ENCODE results near the gene EZH2.
A peak's percentile ranks its signal among the peaks of the same experiment; 100 is the strongest.

Gene EZH2

DNA sequence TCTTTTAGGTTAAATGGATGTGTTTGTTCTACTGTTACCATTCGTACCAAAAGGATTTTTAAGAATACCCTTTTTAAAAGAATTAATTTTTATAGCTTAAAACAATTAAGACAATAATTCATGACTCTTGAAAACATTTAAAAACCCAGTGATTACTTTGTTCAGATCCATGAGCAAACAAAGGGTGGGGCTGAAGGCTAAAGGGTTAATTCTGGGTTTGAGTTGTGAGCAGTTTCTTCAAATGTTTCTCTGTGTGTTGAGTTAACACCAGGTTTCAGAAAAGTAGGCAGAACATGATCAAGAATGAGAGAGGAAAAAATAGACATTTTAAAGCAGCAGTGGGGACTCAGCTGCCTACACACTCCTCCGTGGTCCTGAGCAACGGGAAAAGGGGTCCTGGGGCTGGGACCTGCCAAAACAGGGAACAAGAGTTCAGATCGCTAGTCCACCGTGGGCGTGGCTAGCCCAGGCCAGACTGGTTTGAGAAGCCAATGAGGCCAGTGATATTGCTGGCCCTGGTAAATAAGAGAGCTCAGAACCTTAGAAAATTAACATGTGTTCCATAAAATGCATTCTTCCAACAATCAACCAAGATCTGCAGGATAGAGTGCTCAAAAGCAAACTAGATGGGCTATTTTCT, 14.9 kb upstream of the EZH2 start:
- DNase-seq (ENCODE audit: low spot score) = no peak

DNA sequence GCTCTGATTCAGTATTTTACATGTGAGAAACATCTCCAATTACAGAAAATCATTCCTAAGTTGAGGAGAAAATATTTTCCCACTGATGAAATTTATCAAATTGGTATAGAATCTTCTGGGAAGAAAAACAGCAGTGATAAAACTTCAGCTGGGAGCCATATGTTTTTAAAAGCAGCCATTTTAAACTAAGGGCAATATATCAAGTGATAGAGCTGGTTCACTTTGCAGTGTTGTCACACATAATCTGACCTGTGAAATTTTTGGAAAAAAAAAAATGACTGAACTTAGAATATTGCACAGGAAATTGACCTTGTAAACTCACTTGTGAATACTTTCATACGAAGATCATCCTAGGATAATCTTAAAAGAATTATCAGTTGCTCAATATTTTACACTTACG, 10.5 kb upstream of the EZH2 start:
- no peak for DNase-seq (ENCODE audit: low spot score)

DNA sequence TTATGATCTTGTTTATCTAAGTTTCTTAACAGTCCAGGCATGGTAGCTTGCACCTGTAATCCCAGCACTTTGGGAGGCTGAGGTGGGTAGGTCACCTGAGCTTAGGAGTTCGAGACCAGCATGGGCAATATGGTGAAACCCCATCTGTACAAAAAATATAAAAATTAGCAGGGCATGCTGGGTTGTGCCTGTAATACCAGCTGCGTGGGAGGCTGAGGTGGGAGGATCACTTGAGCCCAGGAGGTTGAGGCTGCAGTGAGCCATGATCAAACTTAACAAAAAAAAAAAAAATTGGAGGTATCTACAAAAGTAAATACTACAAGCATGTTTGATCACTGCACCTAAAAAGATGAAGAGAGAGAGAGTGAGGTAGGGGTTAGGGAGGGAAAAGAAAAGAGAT, 9.0 kb upstream of the EZH2 start:
- no peak for DNase-seq (ENCODE audit: low spot score)

DNA sequence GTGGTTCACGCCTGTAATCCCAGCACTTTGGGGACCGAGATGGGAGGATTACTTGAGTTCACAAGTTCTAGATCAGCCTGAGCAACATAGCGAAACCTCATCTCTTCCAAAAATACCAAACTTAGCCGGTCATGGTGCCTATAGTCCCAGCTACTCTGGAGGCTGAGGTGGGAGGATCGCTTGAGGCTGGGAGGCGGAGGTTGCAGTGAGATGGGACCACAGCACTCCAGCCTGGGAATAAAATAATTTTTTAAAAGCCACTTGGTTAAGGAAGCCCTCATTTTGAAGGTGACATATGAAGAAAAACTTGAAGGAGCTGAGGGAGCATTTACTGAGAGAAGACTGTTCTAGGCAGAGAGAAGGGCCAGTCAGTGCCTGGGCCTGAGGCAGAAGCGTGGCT, 4.2 kb upstream of the EZH2 start:
- no peak for DNase-seq (ENCODE audit: low spot score)

DNA sequence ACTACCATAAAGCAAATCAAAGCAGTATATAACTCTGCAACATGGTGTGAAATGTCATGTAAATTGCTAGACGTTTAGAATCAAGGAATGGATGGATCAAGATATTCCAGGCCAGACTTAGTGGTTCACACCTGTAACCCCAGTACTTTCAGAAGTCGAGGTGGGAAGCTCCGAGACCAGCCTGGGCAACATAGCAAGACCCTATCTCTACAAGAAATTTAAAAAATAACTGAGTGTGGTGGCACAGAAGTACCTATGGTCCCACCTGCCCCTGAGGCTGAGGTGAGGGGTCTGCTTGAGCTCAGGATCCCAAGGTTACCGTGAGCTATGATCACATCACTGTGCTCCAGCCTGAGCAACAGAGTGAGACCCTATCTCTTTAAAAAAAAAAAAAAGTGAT, 2.8 kb upstream of the EZH2 start:
- DNase-seq (ENCODE audit: low spot score) = no peak

DNA sequence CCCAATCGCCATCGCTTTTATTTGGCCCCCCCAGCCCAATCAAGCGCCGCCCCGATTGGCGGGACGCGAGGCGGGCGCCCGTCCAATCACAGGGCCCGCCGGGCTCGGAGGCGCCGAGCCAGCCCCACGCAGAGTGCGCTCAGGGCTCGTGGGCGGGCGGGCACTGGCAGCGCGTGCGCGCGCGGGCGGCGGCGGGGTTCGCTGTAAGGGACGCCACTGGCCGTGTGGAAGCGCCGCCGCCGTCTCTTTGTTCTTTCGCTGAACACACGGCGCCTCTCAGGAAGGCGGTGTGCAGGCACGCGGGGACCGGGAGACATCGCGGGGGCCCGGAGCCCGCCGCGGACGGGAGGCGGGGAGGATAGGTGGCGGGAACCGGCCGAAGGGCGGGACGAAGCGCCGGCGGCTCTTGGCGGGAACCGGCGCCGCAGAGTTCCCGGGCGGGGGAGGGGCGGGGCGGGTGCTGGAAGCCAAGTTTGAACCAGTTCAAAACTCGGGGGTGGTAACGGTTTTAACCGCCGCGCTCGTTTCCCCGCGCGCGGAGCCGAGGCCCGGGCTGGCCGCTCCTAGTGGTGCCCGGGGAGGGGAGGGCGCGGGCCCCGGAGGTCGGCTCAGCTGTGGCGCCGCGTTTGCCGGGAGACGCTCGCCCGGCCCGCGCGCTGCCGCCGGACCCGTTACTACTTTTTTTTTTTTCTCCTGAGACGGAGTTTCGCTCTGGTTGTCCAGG, 370 bp upstream of the EZH2 start:
- DNase-seq (ENCODE audit: low spot score) = peak; percentile 90

DNA sequence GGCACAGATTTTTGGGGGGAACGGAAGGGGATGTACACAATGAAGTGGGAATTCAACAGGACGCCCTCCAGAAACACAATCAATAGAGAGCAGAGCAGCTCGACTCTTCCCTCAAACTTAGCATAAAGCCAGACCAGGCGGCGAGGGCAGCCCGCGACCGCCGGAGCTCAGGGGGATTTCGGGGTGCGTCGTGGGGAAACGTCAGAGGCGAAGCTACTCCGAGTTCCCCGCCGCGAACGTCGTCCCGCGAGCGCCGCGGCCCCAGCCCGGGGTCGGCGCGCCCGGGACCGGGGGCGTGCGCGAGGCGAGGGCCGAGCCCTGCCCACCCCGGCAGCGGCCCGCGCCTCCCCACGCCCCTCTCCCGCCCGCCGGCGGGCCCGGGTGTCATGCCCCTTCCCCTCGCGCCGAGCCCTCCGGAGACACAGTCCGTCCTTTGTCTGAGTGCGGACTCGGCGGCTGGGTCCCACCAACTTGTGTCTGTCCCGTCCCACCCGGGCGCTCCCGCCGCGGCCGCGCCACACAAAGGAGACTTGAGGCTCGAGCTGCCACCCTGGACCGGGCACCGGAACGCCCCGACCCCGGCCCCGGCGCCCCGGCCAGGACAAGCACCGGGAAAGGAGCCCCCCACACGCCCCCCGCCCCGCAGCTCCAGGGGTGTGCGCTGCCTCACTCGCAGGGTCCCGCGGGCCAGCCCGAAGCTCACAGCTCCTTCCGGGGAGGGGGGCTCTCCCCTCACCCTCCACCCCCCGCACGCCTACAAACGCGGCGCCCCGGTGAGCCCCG, 634 bp downstream of the EZH2 start:
- no peak for DNase-seq (ENCODE audit: low spot score)

DNA sequence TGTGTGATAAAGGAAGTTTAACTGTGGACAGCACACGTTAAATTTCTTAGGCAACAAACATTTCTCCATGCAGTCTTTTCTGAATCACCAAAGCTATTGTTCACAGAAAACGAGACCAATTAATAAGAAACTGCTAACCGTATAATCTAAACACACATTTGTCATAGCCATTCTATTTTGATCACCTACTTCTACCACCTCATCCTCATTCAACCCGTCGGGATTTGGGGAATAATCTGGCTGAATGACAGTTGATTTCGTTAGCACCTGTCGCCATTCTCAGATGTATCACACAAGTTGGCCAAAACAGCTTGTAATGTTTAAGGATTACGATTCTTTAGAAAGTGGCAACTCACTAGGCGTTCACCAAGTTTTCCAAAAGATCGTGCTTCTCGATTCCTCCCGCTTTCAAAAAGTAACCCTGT, 1.2 kb downstream of the EZH2 start:
- DNase-seq (ENCODE audit: low spot score) = no peak

DNA sequence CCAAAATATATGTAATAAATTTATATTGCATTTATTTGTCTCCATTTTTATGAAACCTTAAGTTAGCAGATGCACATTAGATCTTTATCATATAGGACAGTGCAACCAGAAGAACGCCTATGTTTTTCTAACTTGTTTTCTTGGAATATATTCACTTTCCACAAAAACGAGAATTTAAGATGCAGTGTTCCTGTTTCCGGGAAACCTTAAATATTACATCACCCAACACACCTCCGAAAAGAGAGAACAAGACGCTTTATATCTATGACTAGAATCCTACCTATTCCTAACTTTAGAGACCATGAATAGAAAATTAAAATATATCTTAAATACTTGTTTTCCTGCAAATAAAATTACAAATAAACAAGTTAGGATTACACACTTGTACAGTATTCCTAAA, 1.9 kb downstream of the EZH2 start:
- no peak for DNase-seq (ENCODE audit: low spot score)

DNA sequence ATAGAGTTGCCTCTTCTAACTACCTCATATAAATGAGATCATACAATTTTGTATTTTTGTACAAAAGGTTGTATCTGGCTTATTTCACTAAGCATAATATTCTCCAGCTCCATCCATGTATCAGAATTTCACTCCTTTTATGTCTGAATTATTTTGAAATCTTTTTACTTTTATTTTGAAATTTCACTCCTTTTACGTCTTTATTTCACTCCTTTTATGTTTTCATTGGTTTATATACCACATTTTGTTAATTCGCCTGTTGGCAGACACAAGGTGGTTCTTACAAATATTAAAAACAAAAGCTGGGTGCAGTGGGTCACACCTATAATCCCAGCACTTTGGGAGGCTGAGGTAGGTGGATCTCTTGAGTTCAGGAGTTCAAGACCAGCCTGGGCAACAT, 5.8 kb downstream of the EZH2 start:
- DNase-seq (ENCODE audit: low spot score) = no peak

DNA sequence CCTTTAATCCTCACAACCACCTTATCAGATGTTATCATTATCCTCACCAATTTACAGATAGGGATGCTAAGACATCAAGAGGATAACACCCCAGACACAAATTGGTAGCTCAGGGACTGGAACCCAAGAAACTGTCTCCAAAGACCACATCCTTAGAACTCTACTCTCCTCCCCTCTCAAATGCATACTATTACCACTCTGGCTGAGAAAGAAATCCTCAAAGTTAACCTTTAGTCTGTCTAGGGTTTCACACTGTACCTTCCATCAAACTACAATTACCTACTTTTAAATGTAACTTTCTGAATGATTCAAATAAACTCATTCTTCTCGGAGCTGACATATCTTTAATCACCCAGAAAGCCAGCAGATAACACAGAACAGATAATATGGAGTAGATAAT, 6.6 kb downstream of the EZH2 start:
- DNase-seq (ENCODE audit: low spot score) = no peak

DNA sequence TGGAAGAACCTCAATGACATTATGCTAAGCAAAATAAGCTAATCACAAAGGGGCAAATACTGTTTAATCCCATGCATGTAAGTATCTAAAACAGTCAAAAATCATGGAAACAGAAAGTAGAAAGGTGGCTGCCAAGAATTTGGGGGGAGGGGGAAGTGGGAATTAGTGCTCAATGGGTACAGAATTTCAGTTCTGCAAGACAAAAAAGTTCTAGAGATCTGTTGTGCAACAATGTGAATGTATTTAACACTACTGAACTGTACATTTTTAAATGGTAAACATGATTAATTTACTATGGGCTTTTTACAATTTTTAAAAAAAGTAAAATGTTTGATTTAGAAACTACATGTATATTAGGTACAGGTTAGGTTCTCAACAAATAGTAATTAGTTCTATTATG, 11.9 kb downstream of the EZH2 start:
- DNase-seq (ENCODE audit: low spot score) = no peak

DNA sequence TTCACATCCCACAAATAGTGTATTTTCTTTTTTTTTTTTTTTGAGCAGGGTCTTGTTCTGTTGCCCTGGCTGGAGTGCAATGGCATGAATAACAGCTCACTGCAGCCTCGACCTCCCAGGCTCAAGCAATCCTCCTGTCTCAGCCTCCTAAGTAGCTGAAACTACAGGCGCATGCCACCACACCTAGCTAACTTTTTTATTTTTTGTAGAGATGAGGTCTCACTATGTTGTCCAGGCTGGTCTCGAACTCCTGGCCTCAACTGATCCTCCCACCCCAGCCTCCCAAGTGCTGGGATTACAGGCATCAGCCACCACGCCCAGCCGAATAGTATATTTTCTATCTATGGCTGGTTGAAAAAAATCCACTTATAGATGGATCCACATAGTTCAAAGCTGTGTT, 12.5 kb downstream of the EZH2 start:
- no peak for DNase-seq (ENCODE audit: low spot score)

DNA sequence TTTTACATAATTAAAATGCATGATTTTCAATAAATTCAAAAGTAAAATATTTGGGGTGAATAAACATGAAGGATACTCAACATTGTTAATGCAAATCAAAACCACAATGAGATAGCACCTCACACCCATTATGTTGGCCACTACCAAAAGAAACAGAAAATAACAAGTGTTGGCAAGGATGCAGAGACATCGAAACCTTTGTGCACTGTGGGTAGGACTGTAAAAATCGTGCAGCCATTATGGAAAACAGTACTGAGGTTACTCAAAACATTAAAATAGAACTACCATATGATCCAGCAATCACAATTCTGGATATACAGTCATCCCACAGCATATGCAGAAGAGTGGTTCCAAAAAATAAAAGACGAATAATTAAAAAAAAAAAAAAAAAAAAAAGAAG, 13.1 kb downstream of the EZH2 start:
- no peak for DNase-seq (ENCODE audit: low spot score)

DNA sequence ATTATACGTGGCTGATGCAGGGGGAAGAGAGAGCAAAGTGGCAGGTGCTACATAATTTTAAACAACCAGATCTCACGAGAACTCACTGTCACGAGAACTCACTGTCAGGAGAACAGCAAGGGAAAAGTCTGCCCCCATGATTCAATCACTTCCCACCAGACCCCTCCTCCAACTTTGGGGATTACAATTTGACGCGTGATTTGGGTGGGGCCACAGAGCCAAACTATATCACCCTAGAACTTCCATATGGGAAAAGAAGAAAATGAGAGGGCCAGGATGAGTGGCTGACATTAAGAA, 15.8 kb downstream of the EZH2 start:
- no peak for DNase-seq (ENCODE audit: low spot score)

DNA sequence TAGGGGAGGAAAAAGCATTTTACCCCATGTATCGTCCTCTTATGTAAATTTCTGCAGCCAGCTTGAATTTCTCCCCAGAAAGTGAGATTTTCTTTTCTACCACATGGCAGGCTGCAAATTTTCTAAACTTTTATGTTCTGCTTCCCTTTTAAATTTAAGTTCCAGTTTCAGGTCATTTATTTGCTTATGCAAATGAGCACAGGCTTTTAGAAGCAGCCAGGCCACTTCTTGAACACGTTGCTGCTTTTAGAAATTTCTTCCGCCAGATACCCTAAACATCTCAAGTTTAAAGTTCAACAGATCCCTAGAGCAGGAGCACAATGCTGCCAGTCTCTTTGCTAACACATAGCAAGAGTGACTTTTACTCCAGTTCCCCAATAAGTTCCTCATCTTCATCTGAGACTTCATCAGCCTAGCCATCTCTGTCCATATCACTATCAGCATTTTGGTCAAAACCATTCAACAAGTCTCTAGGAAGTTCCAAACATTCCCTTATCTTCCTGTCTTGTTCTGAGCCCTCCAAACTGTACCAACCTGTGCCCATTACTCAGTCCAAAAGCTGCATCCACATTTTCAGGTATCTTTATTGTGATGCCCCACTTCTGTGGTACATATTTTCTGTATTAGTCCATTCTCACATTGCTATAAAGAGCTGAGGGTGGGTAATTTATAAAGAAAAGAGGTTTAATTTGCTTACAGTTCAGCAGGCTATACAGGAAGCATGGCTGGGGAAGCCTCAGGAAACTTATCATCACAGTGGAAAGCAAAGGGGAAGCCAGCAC, 16.3 kb downstream of the EZH2 start:
- DNase-seq (ENCODE audit: low spot score) = no peak

DNA sequence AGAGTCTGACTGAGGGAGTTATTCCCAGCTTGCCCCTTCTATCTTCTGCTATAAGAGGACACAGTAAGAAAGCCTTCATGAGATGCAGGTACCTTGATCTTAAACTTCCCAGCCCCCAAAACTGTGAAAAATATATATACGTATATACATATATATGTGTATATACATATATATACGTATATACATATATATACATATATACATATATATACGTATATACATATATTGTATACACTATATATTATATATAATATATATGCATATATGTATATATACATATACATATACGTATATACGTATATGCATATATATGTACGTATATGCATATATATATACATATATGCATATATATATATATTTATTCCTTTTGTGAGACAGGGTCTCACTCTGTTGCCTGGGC, 17.7 kb downstream of the EZH2 start:
- no peak for DNase-seq (ENCODE audit: low spot score)

DNA sequence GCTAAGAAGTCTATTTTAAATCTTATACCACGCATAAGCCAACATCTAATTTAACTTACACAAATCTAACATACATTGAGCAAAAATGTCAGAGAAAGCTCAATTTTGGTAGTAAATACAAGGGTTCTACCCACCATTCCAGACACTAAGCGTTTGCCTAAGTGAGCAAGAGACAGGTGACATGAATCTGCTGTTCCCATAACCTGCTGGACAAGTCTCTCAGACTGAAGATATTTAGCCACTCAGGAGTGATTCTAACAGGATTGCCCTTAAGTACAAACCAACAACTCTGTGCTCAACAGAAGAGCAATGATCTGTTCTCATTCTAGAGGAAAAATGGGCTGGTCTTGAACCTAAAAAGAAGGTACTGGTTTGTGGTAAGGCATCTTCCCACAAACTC, 18.8 kb downstream of the EZH2 start:
- DNase-seq (ENCODE audit: low spot score) = no peak

DNA sequence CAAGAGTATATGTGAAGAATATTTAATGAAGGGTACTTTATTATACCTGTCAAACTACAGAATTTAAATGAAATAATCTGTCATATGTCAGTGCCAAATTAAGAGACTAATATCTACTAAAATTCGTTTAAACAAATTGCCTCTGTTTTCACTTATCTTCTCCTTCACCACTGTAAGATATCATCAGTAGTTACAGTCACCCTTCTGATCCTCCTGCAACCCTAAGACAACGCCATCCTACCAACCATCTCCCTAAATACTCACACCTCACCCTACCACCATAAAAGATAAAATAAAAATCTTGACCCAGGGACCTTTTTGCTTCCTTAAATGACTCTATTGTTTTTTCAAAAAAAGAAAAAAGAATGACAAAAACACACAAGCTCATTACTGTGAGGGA, 20.8 kb downstream of the EZH2 start:
- DNase-seq (ENCODE audit: low spot score) = no peak

DNA sequence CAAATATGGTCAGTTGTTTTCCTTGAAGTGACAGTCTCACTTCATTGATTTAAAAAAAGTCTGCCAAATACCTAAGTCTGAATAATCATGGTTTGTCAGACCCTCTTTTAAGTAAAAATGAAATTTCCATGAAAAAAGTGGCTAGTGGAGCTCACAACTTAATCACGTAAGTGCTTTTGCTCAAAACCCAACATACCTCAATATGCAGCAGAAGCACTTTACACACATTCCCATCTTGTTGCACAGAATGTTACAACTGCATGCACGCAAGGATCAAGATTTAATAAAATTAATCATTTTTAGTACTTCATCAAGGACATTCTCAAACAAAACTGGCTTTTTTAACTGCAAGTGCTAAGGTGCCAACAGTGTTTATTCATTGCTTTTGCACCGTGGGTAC, 21.6 kb downstream of the EZH2 start:
- no peak for DNase-seq (ENCODE audit: low spot score)

DNA sequence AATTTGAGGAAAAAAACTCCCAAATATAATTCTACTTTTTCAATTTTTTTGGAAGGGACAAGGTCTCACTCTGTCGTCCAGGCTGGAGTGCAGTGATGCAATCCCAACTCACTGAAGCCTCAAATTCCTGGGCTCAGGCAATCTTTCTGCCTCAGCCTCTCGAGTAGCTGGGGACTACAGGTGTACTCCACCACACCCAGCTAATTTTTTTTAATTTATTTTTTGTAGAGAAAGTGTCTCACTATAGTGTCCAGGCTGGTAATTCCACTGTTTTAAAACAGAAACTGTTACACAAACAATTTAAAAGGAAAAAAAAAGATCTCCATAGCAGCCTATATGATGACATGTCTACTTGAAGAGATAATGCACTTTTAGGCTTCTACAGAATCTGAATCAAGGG, 25.6 kb downstream of the EZH2 start:
- no peak for DNase-seq (ENCODE audit: low spot score)

DNA sequence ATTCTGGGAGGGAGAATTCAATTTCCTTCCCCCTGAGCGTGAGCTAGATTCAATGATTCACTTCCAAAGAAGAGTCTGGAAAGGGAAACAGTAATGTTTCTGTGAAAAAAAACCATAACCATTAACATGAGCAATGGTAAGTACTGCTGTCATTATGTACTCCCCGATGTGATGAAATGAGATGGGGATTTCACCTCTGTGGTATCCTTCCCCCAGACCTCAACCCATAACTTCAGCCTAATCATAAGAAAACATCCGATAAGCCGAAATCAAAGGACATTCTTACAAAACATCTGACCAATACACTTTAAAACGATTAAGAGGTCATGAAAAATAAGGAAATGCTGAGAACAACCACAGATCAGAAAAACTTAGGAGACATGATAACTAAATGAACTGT, 27.2 kb downstream of the EZH2 start:
- DNase-seq (ENCODE audit: low spot score) = no peak

DNA sequence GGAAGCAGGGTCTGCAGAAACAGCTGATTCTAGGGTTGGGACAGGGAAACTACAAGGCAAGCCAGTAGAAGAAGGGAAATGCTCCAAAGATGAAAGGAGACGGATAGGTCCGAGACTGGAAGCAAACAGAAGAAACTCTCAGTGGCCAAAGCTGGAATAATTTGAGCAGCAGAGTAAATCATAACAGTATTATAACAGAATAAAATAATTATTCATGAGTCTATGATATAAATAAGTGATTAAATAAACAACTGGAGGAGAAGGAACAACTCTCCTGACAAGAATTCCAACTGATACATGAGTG, 27.6 kb downstream of the EZH2 start:
- no peak for DNase-seq (ENCODE audit: low spot score)

Data from COLO829 (cell line).